C1 segment of cervical spinal cord (tissue), 14 donors: ENCODE measurements around the gene DUSP2.
"Not testable (repeated sequence)": the region's sequence is repeated elsewhere in the genome, so short reads cannot be mapped to it uniquely, and the experiment has no call there.

Source experiments
- DNase-seq, 14 donors: peaks; one replicate each; lab custom pipeline; 2025; lab: John Stamatoyannopoulos, UW

Gene DUSP2

DNA sequence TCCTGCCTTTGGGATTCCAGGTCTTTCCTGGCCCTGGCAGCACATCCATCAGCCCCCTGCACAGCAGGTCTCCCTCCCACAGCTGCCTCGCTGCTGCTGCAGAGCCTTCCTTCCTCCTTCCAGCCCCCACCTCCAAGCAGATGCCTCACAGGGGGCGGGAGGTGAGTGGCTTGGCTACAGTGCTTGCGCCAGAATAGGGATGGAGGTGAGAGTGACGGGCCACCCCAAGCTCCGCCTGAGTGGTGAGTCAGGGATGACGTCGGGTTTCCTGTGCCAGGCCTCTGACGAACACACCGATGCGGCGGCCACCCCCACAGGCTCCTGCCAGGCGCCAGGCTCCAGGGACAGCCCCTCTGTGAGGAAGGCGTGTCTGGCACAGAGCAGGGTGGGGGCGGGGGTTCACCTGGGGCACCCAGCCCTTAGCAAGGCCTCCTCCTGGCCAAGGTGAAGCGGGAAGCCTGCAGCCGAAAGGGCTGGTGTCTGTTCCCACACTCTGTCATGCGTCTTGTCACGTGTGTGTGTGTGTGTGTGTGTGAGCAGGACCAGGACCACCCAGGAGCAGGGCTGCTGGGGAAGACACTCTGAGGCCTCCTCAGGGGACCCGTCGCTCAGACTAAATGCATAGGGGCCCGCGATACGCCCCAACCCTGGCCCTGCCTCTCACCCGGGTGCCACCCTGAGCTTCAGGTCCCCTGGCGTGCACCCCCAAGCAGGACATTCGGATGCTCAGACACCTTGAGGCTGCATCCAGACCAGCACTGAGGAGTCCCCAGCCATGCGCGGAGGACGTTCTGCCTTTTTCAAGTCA lies 3.4 kb upstream of the DUSP2 start:
- DNase-seq = peak in 1 of 14 donors; percentile 51

DNA sequence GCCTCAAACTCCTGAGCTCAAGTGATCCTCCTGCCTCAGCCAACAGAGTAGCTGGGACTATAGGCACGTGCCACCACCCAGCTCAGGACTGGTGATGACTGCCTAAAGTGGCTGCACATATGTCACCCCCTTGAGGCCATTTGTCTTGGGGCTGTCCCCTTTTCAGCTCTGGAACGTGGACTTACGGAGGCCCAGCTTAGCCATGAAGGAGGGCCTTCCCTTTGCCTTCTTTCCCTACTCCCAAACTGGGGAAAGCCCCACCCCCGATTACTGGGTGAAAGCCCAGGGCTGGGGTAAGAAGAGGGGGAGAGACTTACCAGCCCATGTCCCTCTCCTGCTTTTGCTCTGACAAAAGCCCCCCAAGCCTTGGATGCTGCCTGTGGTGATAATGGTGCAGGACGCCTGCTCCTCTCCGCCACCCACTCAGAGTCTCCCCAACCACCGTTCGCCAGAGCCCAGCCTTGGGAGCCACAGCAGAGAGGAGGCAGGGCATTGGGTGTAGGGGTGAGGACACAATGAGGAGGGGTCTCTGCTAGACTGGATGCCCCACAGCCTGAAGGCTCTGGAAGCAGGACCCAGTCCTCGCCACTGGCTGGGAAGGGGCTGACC lies 2.5 kb upstream of the DUSP2 start:
- no peak for DNase-seq

DNA sequence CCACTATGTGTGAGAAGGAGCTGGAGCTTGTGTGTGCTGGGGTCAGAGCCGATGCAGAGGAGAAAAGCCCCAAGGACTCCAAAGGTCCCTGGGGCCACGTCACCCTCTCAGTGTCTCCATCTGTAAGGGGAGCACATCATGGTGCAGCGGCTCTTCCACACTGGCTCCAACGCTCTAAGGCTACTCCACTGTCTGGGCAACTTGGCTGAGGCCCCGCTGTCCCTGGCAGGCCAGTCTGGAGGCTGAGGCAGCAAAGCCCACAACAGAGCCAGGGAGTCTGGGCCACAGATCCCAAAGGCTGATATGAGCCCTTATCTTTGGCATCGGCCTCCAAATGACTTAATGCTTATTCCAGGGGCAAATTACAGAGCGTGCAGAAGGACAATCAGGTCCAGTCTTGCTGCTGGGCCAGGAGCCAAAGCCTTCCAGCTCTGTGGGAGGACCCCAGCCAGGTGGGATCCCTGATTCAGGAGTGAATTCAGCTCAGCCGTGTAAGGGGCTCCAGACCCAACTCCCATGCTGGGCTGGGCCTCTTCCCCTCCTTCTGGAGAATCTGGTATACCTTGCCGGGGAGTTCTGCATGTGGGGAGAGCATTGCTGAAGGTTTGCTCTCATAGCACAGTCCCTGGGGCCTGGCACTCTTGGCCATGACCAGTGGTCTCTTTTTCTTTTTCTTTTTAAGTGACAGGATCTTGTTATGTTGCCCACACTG lies 1.8 kb upstream of the DUSP2 start:
- no peak for DNase-seq

DNA sequence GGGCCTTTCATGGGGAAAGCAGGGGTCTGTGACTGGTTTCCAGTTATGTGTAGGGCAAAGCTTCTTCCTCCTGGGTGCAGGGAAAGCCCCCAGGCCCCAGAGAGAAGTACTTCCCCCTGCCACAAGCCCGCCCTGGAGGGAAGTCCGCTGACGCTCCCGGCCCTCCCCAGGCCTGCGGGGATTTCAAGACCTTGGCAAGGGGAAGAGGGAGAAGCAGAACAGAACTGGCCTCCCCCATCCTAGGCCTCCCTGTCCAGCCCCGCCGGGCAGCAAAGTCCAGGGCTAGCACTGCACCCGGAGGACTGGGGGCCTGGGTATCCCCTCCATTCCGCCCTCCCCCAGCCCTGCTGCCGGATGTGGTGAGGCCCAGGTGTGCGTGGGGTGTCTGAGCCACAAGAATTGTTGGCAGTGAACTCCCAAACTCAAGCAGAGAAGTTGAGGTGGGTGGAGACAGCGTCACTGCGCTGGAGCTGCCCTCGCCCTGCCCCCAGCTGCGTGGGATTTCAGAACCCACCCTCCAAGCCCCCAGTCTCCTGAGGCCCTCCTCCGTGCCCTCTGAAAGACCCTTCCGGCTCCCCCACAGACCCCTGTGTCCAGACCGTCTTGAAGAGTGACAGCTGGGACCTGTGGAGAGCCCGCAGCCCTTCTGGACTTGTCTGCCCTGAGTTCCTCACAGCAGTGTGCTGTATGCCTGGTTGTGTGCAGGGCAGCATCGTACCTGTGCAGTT lies 1.1 kb upstream of the DUSP2 start:
- DNase-seq = peak in 8 of 14 donors; percentile 20 to 42 (median 32)

DNA sequence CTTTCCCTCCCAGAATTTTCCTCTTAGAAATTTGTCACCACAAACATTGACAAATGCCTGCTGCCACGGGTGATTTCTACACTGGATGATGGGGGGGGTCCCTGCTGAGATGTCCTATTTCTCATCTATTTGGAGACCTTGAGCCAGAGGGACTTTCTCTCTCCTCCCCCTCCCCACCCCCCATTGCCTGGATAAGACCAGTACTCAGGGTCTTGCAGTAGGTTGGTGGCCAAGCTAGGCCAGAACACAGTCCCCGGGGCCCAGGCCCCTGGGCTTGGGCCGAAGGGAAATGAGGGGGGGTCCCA lies 560 bp upstream of the DUSP2 start:
- DNase-seq = no peak

DNA sequence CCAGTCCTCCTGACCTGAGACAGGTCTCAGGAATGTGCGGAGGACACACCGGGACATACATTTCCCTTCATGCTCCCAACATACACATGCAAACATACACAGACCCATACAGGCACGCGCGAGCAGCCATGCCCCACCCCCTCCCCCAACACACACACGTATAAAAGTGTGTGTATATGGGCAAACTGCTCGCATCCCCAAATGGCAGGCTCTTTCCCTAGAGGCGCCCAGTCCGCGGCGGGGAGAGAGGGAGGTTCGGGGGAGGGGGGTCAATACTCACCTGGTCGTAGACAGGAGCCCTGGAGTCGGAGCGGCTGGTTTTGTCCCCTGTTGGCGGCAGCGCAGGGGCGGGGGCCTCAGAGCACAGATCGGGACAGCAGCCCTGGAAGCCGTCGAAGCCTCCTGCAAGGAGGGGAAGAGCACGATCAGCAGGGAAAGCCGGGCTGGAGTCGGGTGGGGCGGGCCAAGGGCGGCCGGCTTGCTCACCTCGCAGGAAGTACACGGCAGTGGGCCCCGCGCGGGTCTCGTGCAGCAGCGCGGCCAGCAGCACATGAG lies 682 bp downstream of the DUSP2 start:
- peak in 3 of 14 donors; percentile 40 to 58 (median 48) for DNase-seq

DNA sequence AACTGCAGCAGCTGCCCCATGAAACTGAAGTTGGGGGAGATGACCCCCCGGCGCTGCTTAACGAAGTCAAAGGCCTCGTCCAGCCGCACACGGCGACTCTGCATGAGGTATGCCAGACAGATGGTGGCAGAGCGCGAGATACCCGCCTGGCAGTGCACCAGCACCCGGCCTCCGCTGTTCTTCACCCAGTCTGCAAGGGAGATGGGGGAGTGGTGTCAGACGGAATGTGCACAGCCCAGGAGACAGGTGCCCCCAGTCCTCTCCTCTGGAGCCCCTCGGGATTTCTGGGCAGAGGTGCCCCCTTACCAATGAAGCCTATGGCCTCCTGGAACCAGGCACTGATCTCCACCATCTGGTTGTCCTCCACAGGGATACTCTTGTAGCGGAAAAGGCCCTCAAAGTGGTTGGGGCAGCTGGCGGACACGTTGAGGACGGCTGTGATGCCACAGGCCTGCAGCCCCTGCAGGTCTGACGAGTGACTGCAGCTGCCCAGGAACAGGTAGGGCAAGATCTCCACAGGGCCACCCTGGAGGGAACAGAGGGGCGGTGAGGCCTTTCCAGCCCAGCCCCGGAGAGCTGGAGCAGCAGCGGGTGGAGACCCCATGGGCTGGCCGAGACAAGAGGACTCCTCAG lies 1.3 kb downstream of the DUSP2 start:
- peak in 1 of 14 donors; percentile 62 for DNase-seq

DNA sequence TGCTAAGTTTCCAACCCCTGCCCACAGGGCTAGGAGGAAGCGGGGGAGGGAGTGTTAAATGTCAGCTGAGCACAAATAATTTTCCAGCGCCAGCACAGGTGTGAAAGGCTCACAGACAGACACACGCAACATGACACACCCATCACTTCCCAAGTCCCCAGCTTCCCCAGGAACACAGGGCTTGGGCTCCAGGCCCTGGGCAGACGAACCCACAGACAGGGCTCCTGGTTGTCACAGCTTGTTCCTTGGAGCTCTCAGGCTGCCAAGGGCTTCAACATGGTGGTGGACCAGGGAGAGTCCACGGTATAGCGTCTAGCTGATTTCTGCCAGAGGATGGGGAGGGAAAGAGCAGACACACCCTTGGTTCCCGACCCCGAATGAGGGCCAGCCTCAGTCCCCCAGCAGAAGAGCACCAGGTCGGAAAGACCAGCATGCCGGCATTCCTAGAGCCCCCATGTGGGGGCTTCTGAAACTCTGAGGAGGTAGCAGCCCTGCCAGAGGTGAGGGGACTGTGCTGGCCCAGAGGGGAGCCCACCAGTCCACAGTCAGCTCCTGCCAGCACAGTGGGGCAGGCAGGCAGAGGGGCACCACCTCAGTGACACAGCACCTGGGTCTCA lies 1.9 kb downstream of the DUSP2 start:
- DNase-seq = peak in 1 of 14 donors; percentile 14

DNA sequence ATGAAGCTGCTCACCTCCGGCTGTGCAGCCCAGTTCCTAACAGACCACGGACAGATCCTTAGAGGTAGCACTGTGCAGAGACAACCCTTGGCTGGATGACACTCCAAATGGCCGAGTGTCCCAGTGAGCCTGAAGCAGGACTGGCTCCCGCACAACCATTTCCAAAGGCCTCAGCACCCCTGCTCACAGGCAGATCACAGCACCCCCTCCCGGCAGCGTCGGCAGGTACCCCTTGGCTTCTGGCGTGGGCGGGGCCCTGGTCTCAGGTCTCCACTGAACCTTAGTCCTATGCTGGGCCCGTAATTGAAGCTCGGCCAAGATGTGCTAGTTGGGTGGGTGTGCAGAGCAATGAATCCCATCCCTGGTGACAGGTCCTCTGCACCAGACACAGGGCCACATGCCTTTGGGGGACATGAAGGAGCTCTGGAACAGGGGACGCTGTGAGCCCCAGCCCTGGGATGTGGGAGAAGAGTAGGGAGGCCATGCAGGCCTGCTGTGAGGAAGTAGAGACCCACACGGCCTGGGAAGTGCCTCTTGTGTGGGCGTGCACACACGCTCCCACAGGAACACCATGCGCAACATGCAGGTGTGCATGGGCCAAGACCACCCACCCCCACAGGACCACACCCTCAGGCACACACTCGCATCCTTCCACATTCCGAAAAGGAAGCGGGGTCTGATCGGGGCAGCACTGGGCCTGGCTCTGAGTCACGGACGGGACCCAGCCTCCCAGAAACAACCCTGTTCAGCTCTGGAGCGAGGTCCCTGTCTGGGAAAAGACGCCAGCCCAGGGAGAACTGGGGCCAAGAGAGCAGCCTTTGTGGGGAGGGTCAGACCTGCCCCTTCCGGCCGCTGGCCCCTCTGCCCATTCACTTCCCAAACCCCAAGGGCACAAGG lies 2.8 kb downstream of the DUSP2 start:
- DNase-seq = no peak

DNA sequence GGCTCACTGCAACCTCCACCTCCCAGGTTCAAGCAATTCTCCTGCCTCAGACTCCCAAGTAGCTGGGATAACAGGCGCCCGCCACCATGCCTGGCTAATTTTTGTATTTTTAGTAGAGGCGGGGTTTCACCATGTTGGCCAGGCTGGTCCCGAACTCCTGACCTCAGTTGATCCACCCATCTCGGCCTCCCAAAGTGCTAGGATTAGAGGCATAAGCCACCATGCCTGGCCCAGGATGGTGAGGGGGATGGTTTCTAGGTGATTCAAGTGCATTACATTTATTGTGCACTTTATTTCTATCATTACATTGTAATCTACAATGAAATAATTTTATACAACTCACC lies 3.6 kb downstream of the DUSP2 start:
- DNase-seq = not testable (repeated sequence)

DNA sequence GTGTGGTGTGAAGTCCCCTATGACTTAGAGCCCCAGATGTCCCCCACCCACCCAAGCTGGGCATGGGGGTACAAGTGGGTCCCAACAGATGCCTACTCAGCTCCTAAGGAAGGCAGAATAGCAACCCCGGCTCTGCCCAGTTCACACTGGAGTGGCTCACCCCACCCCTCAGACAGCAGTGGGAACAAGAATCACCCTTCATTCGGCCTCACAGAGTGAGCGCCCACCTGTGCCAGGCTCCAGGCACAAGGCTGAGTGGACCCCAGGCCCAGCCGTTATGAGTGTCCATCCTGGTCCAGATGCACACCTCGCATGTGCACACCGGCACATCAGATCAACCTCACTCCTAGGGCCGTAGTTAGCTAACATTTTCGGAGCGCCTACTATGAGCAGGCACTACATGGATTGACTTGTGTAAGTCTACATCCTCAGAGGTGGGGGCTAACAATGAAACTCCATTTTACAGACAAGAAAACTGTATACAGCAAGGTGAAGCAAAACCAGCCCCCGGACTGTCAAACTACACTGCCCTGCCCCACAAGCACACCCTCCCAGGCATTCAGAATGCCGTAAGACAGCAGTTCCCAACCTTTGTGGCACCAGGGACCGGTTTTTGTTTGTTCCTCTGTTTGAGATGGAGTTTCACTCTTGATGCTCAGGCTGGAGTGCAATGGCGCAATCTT lies 4.2 kb downstream of the DUSP2 start:
- no peak for DNase-seq

DNA sequence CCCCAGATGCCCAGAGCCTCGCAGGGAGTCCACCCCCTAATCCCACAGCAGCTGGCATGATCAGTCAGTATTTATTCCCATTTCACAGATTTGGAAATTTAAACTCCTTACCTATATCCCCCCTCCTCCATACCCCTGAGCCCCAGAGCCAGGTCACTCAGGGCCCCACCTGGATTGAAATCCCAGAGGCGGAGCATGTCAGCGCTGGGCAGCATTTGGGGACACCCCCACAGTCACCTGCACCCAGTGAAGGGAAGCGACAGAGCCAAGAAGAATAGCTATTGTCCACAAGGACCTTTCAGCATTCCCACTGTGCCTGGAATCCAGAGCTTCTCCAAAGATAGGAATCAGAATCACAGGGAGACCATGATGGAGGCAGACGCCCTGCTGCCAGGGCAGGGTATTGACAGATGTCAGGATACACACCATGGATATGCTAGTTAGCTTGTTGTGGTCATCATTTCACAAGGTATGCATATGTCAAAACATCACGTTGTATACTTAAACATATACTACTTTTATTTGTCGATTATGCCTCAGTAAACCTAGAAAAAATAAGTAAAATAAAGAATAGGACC lies 6.0 kb downstream of the DUSP2 start:
- no peak for DNase-seq

DNA sequence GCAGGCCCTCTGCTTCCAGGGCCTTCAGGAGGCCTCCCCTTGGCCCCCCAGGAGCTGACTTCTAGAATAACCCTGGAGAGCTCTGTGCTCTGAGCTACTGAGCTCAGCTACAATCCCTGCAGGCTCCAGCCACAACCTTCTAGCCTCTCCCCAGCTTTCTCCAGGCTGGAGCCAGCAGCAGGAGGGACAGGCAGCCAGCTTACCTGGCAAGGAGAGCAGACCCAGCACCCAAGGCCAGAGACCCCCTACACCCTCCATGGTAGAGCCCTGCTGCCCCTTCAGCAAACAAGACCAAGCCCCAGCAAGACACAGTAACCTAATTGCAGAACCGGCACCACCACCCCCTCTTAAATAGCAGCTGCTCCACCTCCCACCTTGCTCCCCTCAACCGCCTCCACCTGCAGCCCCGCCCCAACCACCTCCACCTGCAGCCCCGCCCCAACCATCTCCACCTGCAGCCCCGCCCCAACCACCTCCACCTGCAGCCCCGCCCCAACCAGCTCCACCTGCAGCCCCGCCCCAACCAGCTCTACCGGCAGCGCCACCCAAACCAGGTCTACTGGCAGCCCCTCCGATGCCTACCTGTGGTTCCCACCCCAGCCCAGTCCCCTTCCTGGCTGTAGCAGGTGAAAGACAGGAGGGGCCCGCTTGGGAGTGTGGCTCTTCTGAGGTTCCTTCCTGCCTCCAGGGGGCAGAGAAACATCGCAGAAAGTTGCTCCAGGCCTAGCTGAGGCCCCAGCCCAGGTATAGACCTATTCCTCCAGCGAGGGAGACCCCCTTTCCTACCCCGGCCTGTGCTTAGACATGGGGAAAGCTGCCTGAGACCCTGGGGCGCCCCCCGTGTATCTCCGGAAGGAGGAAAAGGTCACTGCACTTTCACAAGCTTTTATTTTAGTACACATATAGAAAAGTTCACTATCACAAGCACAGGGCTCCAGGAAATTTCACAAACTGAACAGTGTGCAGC lies 6.8 kb downstream of the DUSP2 start, which contains the start of gene ASTL:
TSS of gene ASTL (minus strand) at position 324 of the 967 bp plus-strand sequence. CDS start at position 258, 66 bp downstream.
- DNase-seq = peak in 2 of 14 donors; percentile 4 to 16

DNA sequence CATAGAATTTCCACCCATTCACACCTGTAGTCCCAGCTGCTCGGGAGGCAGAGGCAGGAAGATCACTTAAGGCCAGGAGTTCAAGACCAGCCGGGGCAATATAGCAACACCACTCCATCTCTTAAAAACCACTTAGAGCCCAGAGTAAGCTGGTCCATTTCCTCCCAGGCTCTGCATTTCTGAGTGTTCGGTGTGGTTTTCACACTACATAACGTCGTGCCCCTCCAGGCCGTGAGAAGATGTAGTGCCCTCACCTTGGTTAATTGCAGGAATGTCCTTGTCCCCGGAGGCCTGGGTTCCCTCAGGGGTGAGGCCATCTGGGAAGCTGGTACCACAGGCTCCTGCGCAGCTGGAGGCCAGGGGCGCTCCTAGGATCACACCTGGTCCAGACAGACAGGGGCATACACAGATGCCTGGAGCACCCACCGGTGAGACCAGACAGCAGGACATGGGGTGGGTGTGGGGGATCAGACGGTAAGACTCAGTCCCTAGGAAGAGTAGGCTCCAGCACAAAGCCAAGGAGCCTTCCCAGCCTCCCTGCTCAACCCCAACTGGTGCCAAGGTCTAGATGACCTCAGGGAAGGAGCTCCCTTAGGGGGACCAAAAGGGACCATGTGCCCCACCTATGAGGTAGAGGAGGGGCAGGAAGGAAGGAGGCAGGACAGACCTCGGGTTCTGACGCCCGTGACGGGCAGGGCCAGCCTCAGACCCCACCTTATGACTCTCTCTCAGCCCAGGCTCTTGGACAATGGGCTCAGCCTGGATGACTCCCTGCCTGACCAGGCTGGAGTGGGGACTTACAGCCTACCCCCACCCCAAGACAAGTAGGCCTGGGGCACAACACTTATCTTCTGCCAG lies 7.7 kb downstream of the DUSP2 start:
- no peak for DNase-seq

DNA sequence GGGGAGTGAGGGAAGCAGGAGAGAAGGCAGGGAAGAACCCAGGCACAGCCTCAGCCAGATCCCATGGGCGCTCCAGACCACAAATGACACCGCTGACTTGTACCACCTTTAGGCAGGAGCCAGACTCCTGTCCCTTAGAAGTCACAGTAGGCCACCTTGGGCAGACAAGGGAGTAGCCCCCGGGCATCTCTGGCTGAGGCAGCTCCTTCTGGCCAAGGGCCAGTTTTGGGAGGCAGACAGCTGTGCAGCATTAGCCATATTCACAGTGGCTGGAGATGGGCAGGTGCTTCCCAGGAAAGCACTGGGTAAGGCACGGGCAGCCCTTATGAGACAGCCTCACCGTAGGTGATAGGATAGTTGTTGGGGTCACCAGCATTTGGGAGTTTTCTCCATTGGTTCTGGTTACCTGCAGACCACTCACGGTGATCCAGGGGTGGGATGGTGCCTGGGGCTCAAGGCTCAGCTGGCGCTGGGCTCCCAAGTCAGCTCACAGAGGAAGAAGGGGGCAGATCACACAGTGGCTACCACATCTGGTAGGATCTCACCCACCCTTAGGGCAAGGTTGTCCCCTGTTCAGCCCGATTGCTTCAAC lies 9.0 kb downstream of the DUSP2 start:
- DNase-seq = no peak

DNA sequence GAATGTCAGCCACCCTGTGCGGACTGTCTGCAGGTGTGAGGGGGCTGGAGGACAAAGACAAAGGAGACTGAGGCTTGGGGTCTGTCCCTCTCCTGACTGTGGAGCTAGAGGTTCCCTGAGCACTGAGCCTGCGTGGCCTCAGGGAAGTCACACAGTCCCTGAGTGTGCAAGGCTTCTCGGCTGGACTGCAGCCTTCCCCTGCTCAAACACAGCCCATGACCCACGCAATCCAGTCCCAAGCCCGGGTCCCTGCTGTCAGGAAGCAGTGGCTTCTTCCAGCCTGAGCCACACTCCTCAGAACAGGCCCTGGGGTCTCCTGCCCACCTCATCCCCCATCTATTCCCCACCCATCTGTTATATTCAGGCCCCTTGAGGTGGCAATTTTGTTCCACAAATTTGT lies 9.6 kb downstream of the DUSP2 start:
- DNase-seq = no peak
